ENCODE measurements around the gene ENTPD5.

GRCh38 chr14:73935666-73936065 is 83.4 kb downstream of the ENTPD5 start:
- TF ChIP-seq, protein P1, sequence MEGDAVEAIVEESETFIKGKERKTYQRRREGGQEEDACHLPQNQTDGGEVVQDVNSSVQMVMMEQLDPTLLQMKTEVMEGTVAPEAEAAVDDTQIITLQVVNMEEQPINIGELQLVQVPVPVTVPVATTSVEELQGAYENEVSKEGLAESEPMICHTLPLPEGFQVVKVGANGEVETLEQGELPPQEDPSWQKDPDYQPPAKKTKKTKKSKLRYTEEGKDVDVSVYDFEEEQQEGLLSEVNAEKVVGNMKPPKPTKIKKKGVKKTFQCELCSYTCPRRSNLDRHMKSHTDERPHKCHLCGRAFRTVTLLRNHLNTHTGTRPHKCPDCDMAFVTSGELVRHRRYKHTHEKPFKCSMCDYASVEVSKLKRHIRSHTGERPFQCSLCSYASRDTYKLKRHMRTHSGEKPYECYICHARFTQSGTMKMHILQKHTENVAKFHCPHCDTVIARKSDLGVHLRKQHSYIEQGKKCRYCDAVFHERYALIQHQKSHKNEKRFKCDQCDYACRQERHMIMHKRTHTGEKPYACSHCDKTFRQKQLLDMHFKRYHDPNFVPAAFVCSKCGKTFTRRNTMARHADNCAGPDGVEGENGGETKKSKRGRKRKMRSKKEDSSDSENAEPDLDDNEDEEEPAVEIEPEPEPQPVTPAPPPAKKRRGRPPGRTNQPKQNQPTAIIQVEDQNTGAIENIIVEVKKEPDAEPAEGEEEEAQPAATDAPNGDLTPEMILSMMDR (IDR thresholded peaks at IDR 0.05), result no peak
- no peak for TF ChIP-seq POLR2A (IDR thresholded peaks at IDR 0.05)

Data from uterus (tissue), 2 donors.